Mesangial cell (primary cell): ENCODE results near the gene MKRN1. TPM values are rescaled to one million over a fixed set of nuclear protein-coding genes. Genes with fewer than 3 reads are reported as not detected.

Source experiments
- total RNA-seq: library from RNA; depleted of rRNA; stranded (reverse); fragments of >200 nt; gene quantifications from 2 replicates; pipeline ENCODE4 v1.2.3, GENCODE V29; 2015

Gene MKRN1, protein sequence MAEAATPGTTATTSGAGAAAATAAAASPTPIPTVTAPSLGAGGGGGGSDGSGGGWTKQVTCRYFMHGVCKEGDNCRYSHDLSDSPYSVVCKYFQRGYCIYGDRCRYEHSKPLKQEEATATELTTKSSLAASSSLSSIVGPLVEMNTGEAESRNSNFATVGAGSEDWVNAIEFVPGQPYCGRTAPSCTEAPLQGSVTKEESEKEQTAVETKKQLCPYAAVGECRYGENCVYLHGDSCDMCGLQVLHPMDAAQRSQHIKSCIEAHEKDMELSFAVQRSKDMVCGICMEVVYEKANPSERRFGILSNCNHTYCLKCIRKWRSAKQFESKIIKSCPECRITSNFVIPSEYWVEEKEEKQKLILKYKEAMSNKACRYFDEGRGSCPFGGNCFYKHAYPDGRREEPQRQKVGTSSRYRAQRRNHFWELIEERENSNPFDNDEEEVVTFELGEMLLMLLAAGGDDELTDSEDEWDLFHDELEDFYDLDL
- total RNA-seq: 21.7 and 48.0 TPM in 2 replicates

GRCh38 chr7:140479062-140479738 lies at the start of gene MKRN1:
Gene MKRN1 (minus strand): TSS chr7:140479505. CDS start chr7:140479344, 161 bp downstream.

GRCh38 chr7:140403878-140404564 lies 75.3 kb downstream of the MKRN1 start, which contains the start of gene RAB19:
Gene RAB19 (plus strand): TSS chr7:140404058. CDS start chr7:140407647, 3,589 bp downstream.

Other genes starting within 250 kb of the MKRN1 start
- 16.3 and 27.6 TPM in 2 replicates for gene SLC37A3, start 81.0 kb downstream of the MKRN1 start, total RNA-seq
- 0.33 and 3.8 TPM in 2 replicates for gene RAB19, start 75.4 kb downstream of the MKRN1 start, total RNA-seq
- gene DENND2A, start 161.3 kb upstream of the MKRN1 start, total RNA-seq: 4.7 and 20.7 TPM in 2 replicates
- 23.1 and 25.5 TPM in 2 replicates for gene ADCK2, start 193.4 kb upstream of the MKRN1 start, total RNA-seq
- gene NDUFB2, start 217.2 kb upstream of the MKRN1 start, total RNA-seq: 205 and 241 TPM in 2 replicates